ENCODE data around the gene COL4A2.

COL4A2 gene

DNA sequence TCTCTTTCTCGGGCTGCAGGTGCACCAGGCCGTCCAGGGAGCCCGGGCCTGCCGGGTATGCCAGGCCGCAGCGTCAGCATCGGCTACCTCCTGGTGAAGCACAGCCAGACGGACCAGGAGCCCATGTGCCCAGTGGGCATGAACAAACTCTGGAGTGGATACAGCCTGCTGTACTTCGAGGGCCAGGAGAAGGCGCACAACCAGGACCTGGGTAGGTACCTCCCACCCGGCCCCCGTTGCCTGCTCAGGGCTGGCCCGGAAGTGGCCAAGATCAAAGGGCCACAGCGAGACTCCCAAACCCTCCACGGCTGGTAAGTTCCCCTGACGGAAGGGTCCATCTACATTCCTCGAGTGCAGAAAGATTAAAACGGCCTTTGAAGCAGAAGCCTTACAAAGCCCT lies 199.3 kb downstream of the COL4A2 start:
- Histone ChIP-seq H3K4me1 (ENCODE audit: control insufficient read depth, insufficient read depth, low read length) (no peaks in the 10 kb centered on the region), H3K4me3 (ENCODE audit: low read depth, low read length) (no peak overlapping the region), H3K27me3 (ENCODE audit: control insufficient read depth, insufficient read depth, low read length) (no peaks in the 10 kb centered on the region), H3K9ac (ENCODE audit: low read depth, low read length) (no peak overlapping the region), H3K36me3 (ENCODE audit: control insufficient read depth, insufficient read depth, low read length) (peaks cover 27% of the 10 kb centered on the region), H3K9me3 (ENCODE audit: control insufficient read depth, insufficient read depth, low read length) (no peaks in the 10 kb centered on the region)

DNA sequence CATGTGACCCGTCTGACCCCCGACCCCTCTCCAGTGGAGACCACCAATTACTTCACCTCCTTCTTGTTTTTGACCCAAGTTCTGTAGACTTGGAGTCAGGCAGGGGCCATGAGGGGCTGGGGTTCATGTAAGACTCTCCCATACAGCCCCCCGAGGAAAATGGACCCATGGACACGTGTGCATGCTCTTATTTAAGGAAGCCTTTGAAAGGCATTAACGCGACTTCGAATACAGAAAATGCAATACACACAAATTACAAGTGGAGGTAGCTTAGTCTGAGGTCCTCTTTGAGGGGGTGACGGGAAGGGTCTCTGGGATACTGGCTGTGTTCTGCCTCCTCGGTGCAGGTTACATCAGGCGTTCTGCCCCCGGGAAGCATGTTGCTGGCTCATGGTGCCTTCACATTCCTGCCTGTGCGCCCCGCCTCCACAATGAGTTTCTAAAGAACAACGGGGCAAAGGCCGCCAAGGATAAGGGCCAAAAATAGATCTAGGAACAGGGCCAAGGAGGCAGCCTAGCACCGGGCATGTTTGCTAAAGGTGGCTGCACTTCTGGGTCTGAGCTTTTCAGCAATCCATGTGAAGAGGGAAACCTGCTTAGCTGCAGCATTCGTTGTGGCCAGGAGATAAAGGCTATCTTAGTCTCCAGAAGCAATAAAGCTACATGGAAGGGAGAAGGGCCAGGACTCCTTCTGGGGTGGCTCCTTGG lies 199.9 kb downstream of the COL4A2 start:
- peaks cover 23% of the 10 kb centered on the region for H3K36me3 ChIP-seq (ENCODE audit: control insufficient read depth, insufficient read depth, low read length)
- no peak overlapping the region for H3K4me3 ChIP-seq (ENCODE audit: low read depth, low read length)
- no peak overlapping the region for H3K9ac ChIP-seq (ENCODE audit: low read depth, low read length)
- H3K9me3 ChIP-seq (ENCODE audit: control insufficient read depth, insufficient read depth, low read length), result no peaks in the 10 kb centered on the region
- H3K4me1 ChIP-seq (ENCODE audit: control insufficient read depth, insufficient read depth, low read length), result no peaks in the 10 kb centered on the region
- no peaks in the 10 kb centered on the region for H3K27me3 ChIP-seq (ENCODE audit: control insufficient read depth, insufficient read depth, low read length)

GRCh38 chr13:110507678-110508381 lies 200.7 kb downstream of the COL4A2 start:
- Histone ChIP-seq H3K9ac (ENCODE audit: low read depth, low read length) (no peak overlapping the region), H3K9me3 (ENCODE audit: control insufficient read depth, insufficient read depth, low read length) (no peaks in the 10 kb centered on the region), H3K36me3 (ENCODE audit: control insufficient read depth, insufficient read depth, low read length) (peaks cover 29% of the 10 kb centered on the region), H3K4me3 (ENCODE audit: low read depth, low read length) (no peak overlapping the region), H3K4me1 (ENCODE audit: control insufficient read depth, insufficient read depth, low read length) (no peaks in the 10 kb centered on the region), H3K27me3 (ENCODE audit: control insufficient read depth, insufficient read depth, low read length) (no peaks in the 10 kb centered on the region)

DNA sequence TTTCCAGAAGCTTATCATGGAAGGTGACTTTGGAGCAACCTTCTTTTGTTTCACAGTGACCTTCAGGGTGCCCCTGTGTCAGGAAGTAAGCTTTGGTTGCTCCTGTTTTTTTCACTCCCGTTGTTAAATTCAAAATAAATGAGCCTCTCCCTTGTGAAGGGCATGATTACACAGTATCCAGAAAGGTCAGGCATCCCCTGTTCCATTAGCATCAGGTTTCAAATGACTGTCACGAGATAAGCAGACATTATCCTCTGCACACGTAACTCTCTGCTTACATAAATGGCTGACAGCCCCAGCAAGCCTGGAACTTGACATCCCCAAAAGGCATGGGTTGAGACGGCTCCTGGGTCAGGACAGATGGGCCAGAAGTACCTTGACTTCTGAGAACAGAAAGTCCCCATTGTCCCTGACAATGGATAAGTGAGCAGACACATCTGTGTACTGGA lies 202.4 kb downstream of the COL4A2 start:
- Histone ChIP-seq H3K36me3 (ENCODE audit: control insufficient read depth, insufficient read depth, low read length) (peaks cover 19% of the 10 kb centered on the region), H3K4me3 (ENCODE audit: low read depth, low read length) (no peak overlapping the region), H3K9ac (ENCODE audit: low read depth, low read length) (no peak overlapping the region), H3K27me3 (ENCODE audit: control insufficient read depth, insufficient read depth, low read length) (no peaks in the 10 kb centered on the region), H3K9me3 (ENCODE audit: control insufficient read depth, insufficient read depth, low read length) (no peaks in the 10 kb centered on the region), H3K4me1 (ENCODE audit: control insufficient read depth, insufficient read depth, low read length) (no peaks in the 10 kb centered on the region)

- H3K9ac ChIP-seq (ENCODE audit: low read depth, low read length), result no peak overlapping the region
Observed at GRCh38 chr13:110509971-110510786, 203.1 kb downstream of the COL4A2 start.

GRCh38 chr13:110511509-110512181 lies 204.6 kb downstream of the COL4A2 start:
- Histone ChIP-seq H3K9ac (ENCODE audit: low read depth, low read length) (no peak overlapping the region), H3K27me3 (ENCODE audit: control insufficient read depth, insufficient read depth, low read length) (no peaks in the 10 kb centered on the region), H3K4me3 (ENCODE audit: low read depth, low read length) (no peak overlapping the region), H3K4me1 (ENCODE audit: control insufficient read depth, insufficient read depth, low read length) (no peaks in the 10 kb centered on the region), H3K36me3 (ENCODE audit: control insufficient read depth, insufficient read depth, low read length) (peaks cover 12% of the 10 kb centered on the region), H3K9me3 (ENCODE audit: control insufficient read depth, insufficient read depth, low read length) (no peaks in the 10 kb centered on the region)

More at GRCh38 chr13:110509971-110510786, 203.1 kb downstream of the COL4A2 start:
- H3K4me3 ChIP-seq (ENCODE audit: low read depth, low read length), result no peak overlapping the region
- no peaks in the 10 kb centered on the region for H3K9me3 ChIP-seq (ENCODE audit: control insufficient read depth, insufficient read depth, low read length)
- no peaks in the 10 kb centered on the region for H3K4me1 ChIP-seq (ENCODE audit: control insufficient read depth, insufficient read depth, low read length)
- peaks cover 19% of the 10 kb centered on the region for H3K36me3 ChIP-seq (ENCODE audit: control insufficient read depth, insufficient read depth, low read length)
- no peaks in the 10 kb centered on the region for H3K27me3 ChIP-seq (ENCODE audit: control insufficient read depth, insufficient read depth, low read length)

GRCh38 chr13:110512198-110512740 lies 205.2 kb downstream of the COL4A2 start:
- Histone ChIP-seq H3K9ac (ENCODE audit: low read depth, low read length) (no peak overlapping the region), H3K36me3 (ENCODE audit: control insufficient read depth, insufficient read depth, low read length) (peaks cover 12% of the 10 kb centered on the region)

GRCh38 chr13:110516500-110516899 lies 209.4 kb downstream of the COL4A2 start:
- H3K4me1 ChIP-seq (ENCODE audit: control insufficient read depth, insufficient read depth, low read length), result no peaks in the 10 kb centered on the region
- H3K36me3 ChIP-seq (ENCODE audit: control insufficient read depth, insufficient read depth, low read length), result peaks cover 8% of the 10 kb centered on the region
- H3K27me3 ChIP-seq (ENCODE audit: control insufficient read depth, insufficient read depth, low read length), result no peaks in the 10 kb centered on the region
- no peak overlapping the region for H3K9ac ChIP-seq (ENCODE audit: low read depth, low read length)
- no peaks in the 10 kb centered on the region for H3K9me3 ChIP-seq (ENCODE audit: control insufficient read depth, insufficient read depth, low read length)
- H3K4me3 ChIP-seq (ENCODE audit: low read depth, low read length), result no peak overlapping the region

More at GRCh38 chr13:110512198-110512740, 205.2 kb downstream of the COL4A2 start:
- no peaks in the 10 kb centered on the region for H3K27me3 ChIP-seq (ENCODE audit: control insufficient read depth, insufficient read depth, low read length)
- H3K4me1 ChIP-seq (ENCODE audit: control insufficient read depth, insufficient read depth, low read length), result no peaks in the 10 kb centered on the region
- H3K4me3 ChIP-seq (ENCODE audit: low read depth, low read length), result no peak overlapping the region
- no peaks in the 10 kb centered on the region for H3K9me3 ChIP-seq (ENCODE audit: control insufficient read depth, insufficient read depth, low read length)

DNA sequence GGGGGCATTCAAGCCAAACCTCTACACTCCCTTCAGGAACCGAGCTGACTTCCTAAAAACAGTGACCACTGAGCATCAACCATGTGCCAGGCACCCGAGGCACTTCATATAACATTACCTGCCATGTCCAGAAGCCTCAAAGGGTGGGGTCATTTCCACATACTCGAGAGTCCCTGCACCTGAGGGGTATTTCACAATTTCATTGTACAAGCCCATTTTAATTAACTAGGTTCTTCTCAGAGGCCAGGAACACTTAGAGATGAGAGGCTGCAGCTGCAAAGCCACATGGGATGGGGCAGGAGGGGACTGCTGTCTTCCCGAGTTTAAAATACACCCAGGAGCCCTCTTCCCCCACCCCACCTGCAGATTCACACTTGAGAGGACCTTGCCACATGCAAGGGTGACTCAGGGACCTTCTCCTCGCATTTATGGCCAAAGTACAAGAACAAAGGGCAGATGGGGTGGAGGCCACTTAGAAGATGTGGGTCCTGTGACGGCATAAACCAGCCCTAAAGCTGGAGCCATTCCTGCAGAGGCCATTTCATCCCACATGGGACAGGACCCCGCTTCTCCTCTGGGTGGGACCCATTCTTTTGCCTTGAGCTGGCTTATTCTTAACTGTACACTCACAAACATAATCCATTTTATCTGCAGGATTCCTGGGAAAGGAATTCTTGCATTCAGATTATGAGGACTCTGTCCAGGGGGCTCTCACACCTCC lies 210.6 kb downstream of the COL4A2 start:
- no peaks in the 10 kb centered on the region for H3K27me3 ChIP-seq (ENCODE audit: control insufficient read depth, insufficient read depth, low read length)
- no peak overlapping the region for H3K4me3 ChIP-seq (ENCODE audit: low read depth, low read length)
- H3K4me1 ChIP-seq (ENCODE audit: control insufficient read depth, insufficient read depth, low read length), result no peaks in the 10 kb centered on the region
- peaks cover 4% of the 10 kb centered on the region for H3K36me3 ChIP-seq (ENCODE audit: control insufficient read depth, insufficient read depth, low read length)
- no peak overlapping the region for H3K9ac ChIP-seq (ENCODE audit: low read depth, low read length)
- H3K9me3 ChIP-seq (ENCODE audit: control insufficient read depth, insufficient read depth, low read length), result no peaks in the 10 kb centered on the region

GRCh38 chr13:110518226-110518525 lies 211.1 kb downstream of the COL4A2 start:
- Histone ChIP-seq H3K9ac (ENCODE audit: low read depth, low read length) (no peak overlapping the region), H3K4me3 (ENCODE audit: low read depth, low read length) (no peak overlapping the region), H3K36me3 (ENCODE audit: control insufficient read depth, insufficient read depth, low read length) (peaks cover 4% of the 10 kb centered on the region), H3K27me3 (ENCODE audit: control insufficient read depth, insufficient read depth, low read length) (no peaks in the 10 kb centered on the region), H3K9me3 (ENCODE audit: control insufficient read depth, insufficient read depth, low read length) (no peaks in the 10 kb centered on the region), H3K4me1 (ENCODE audit: control insufficient read depth, insufficient read depth, low read length) (no peaks in the 10 kb centered on the region)

DNA sequence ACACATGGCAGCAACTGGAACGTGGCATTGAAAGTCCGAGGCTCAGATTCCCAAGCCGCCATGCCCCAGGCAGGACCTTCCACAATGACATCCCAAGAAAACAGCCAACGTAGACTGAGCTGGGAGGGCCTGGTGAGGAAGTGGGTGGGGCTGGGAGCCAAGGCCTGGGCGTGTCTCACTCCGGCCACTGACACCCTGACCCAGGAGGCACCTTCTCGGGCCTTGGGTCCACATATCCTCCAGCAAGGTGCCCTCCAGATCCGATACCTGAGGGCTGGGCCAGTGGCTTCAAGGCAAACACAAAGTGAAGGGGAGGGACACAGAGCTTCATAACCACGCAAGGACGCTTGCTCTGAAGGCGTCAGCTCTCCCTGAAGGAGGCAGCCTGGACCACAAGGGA lies 211.5 kb downstream of the COL4A2 start:
- Histone ChIP-seq H3K4me1 (ENCODE audit: control insufficient read depth, insufficient read depth, low read length) (no peaks in the 10 kb centered on the region), H3K27me3 (ENCODE audit: control insufficient read depth, insufficient read depth, low read length) (no peaks in the 10 kb centered on the region), H3K36me3 (ENCODE audit: control insufficient read depth, insufficient read depth, low read length) (peaks cover 8% of the 10 kb centered on the region), H3K9me3 (ENCODE audit: control insufficient read depth, insufficient read depth, low read length) (no peaks in the 10 kb centered on the region), H3K9ac (ENCODE audit: low read depth, low read length) (no peak overlapping the region), H3K4me3 (ENCODE audit: low read depth, low read length) (no peak overlapping the region)

All from iPS-15b (cell line).